Smooth muscle cell (in vitro differentiated cells): ENCODE results near the gene MAST4. TPM values are rescaled to one million over a fixed set of nuclear protein-coding genes. Genes with fewer than 3 reads are reported as not detected.

Experiments used
- DNase-seq: peaks from one replicate; lab custom pipeline; 2025; ENCODE audit not compliant: unreplicated experiment; lab: John Stamatoyannopoulos, UW
- H2AFZ ChIP-seq: fragments of 200-600 bp; sonication (generic); 2 replicates; pipeline ENCODE4 v1.6.0; 2016; ENCODE audit warnings: antibody characterized with exemption, low read depth, mild to moderate bottlenecking
- H3F3A ChIP-seq: fragments of 200-600 bp; sonication (generic); 2 replicates; pipeline ENCODE4 v1.6.0; 2017; ENCODE audit warnings: antibody characterized with exemption, low read depth
- H3K27ac ChIP-seq: fragments of 200-600 bp; sonication (generic); 2 replicates; pipeline ENCODE4 v1.5.1; 2016; ENCODE audit warnings: low read depth, mild to moderate bottlenecking
- H3K27me3 ChIP-seq: fragments of 200-600 bp; sonication (generic); 2 replicates; pipeline ENCODE4 v1.6.1; 2016; ENCODE audit warnings: low read depth, mild to moderate bottlenecking
- H3K36me3 ChIP-seq: fragments of 200-600 bp; sonication (generic); 2 replicates; pipeline ENCODE4 v1.5.1; 2016; ENCODE audit warnings: low read depth
- H3K4me1 ChIP-seq: fragments of 200-600 bp; sonication (generic); 2 replicates; pipeline ENCODE4 v1.5.1; 2016; ENCODE audit warnings: low read depth
- H3K4me2 ChIP-seq: fragments of 200-600 bp; sonication (generic); 2 replicates; pipeline ENCODE4 v1.6.0; 2016; ENCODE audit warnings: mild to moderate bottlenecking
- H3K4me3 ChIP-seq: fragments of 200-600 bp; sonication (generic); 2 replicates; pipeline ENCODE4 v1.5.1; 2016; ENCODE audit warnings: mild to moderate bottlenecking
- H3K79me2 ChIP-seq: fragments of 200-600 bp; sonication (generic); 2 replicates; pipeline ENCODE4 v1.6.0; 2016; ENCODE audit warnings: low read depth, mild to moderate bottlenecking
- H3K9ac ChIP-seq: fragments of 200-600 bp; sonication (generic); 2 replicates; pipeline ENCODE4 v1.6.0; 2016; ENCODE audit warnings: low read depth
- H3K9me3 ChIP-seq: fragments of 200-600 bp; sonication (generic); replicated peaks from 2 replicates; pipeline ENCODE4 v1.5.1; 2016; ENCODE audit warnings: low read depth
- H4K20me1 ChIP-seq: fragments of 200-600 bp; sonication (generic); 2 replicates; pipeline ENCODE4 v1.6.0; 2016; ENCODE audit warnings: low read depth
- WGBS: methylation state at CpG from one replicate; pipeline ENCODE4 v1.1.7; 2016; ENCODE audit warnings: low lambda C conversion rate; 5-methylcytosine and 5-hydroxymethylcytosine counted together
- polyA plus RNA-seq: library from polyadenylated mRNA; unstranded; fragments of >200 nt; fragmentation: Nextera tagmentation; extraction: Ambion mirVana; gene quantifications from 2 replicates; pipeline ENCODE4 v1.2.1, GENCODE V29; 2016
- total RNA-seq: library from RNA; depleted of rRNA; stranded (reverse); fragments of >200 nt; gene quantifications from 2 replicates; pipeline ENCODE4 v1.2.3, GENCODE V29; 2014
- TF ChIP-seq, protein P1 (sequence below): fragments of 200-600 bp; sonication (generic); IDR thresholded peaks from 2 replicates; pipeline ENCODE4 v1.5.1; 2017; ENCODE audit warnings: borderline replicate concordance, mild to moderate bottlenecking, antibody characterized with exemption; ENCODE audit not compliant: insufficient read depth, poor library complexity, severe bottlenecking

Gene MAST4
- total and polyA plus RNA-seq, 2 experiments from 2014 or later = 6.3 to 24.0 TPM

- DNase-seq = no peak
- TF ChIP-seq, protein P1, sequence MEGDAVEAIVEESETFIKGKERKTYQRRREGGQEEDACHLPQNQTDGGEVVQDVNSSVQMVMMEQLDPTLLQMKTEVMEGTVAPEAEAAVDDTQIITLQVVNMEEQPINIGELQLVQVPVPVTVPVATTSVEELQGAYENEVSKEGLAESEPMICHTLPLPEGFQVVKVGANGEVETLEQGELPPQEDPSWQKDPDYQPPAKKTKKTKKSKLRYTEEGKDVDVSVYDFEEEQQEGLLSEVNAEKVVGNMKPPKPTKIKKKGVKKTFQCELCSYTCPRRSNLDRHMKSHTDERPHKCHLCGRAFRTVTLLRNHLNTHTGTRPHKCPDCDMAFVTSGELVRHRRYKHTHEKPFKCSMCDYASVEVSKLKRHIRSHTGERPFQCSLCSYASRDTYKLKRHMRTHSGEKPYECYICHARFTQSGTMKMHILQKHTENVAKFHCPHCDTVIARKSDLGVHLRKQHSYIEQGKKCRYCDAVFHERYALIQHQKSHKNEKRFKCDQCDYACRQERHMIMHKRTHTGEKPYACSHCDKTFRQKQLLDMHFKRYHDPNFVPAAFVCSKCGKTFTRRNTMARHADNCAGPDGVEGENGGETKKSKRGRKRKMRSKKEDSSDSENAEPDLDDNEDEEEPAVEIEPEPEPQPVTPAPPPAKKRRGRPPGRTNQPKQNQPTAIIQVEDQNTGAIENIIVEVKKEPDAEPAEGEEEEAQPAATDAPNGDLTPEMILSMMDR = no peak
- Histone ChIP-seq H3K27me3 (no peaks in the 10 kb centered on the region), H3K9ac (peak overlapping the region; percentile 49), H3F3A (peaks cover 14% of the 10 kb centered on the region), H2AFZ (no peak overlapping the region), H4K20me1 (no peaks in the 10 kb centered on the region), H3K9me3 (no peaks in the 10 kb centered on the region), H3K27ac (peak overlapping the region; percentile 83), H3K4me3 (peak overlapping the region; percentile 40), H3K36me3 (no peaks in the 10 kb centered on the region), H3K4me1 (peaks cover 23% of the 10 kb centered on the region), H3K79me2 (no peaks in the 10 kb centered on the region), H3K4me2 (peak overlapping the region; percentile 81)
- 23% methylated on average over 2 of the region's 2 CpGs for WGBS
Measured at GRCh38 chr5:66959653-66960052, 363.5 kb downstream of the MAST4 start.

DNA sequence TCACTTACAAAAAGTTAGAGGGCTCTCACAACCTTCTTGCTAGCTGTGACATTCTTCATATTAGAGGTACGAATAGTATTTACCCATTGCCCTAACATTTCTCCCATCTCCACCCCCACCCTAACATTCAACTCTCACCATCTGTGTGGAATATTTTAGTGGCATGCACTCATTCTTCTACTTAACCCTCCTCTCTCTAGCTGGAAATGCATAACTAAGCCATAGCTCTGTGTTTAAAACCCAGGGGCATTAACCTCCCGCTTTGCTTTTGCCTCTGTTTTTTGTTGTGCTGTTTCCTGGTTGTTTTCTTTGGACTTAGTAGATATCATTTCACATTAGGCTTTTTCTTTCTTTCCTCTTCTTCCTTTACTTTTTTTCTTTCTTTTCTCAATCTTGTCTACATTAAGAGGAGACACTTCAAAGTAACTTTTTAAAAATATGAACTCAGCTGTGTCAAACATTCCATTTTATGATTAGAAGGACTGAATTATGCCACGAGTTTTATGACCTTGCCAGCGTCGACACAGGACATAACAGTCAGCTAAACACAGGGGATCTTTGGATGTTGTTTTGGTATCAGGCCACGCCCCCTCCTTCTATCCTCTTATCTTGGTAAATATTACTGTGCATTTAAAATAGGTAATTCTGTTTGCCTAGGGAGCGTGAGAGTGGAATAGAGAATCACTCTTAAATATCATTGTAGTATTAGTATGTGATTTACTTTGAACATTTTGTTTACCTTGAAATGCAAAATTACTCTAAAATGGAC lies 364.4 kb downstream of the MAST4 start:
- H3K4me2 ChIP-seq = peak overlapping the region; percentile 81
- H3K27ac ChIP-seq = peak overlapping the region; percentile 83
- peak overlapping the region; percentile 49 for H3K9ac ChIP-seq
- no peak for DNase-seq
- H3K9me3 ChIP-seq = no peaks in the 10 kb centered on the region
- H3K79me2 ChIP-seq = no peaks in the 10 kb centered on the region
- H2AFZ ChIP-seq = peak overlapping the region; percentile 80
- peaks cover 23% of the 10 kb centered on the region for H3K4me1 ChIP-seq
- no peaks in the 10 kb centered on the region for H3K36me3 ChIP-seq
- no peaks in the 10 kb centered on the region for H4K20me1 ChIP-seq
- 18% methylated on average over 7 of the region's 7 CpGs for WGBS
- peaks cover 14% of the 10 kb centered on the region for H3F3A ChIP-seq
- no peaks in the 10 kb centered on the region for H3K27me3 ChIP-seq
- TF ChIP-seq, protein P1 = no peak
- H3K4me3 ChIP-seq = peak overlapping the region; percentile 40

DNA sequence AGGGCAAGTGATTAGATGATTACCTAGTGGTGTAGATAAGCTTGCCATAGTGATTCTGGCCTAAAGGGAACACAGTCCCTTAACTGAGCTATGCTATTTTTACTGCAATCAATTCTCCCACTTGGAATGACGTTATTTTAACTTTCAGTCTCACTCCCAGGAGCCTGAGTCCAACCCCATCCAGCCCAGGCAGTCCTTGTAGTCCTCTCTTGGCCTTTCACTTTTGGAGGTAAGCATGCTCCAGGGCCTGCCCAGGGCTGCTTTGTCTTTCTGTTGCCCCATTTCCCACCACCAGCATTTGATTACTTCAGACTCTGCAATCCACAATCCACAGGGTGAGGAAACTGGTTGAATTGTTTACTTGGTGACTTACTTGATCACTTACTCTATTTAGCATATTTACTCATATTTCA lies 367.4 kb downstream of the MAST4 start:
- Histone ChIP-seq H3K4me2 (peak overlapping the region; percentile 21), H3K79me2 (no peaks in the 10 kb centered on the region), H3K4me1 (peaks cover 23% of the 10 kb centered on the region), H3K4me3 (no peak overlapping the region), H3K27ac (no peak overlapping the region), H3K9ac (no peak overlapping the region), H3K27me3 (no peaks in the 10 kb centered on the region), H3F3A (peaks cover 14% of the 10 kb centered on the region), H2AFZ (peak overlapping the region; percentile 38), H3K9me3 (no peaks in the 10 kb centered on the region), H4K20me1 (no peaks in the 10 kb centered on the region), H3K36me3 (no peaks in the 10 kb centered on the region)
- 21% methylated on average over 1 of the region's 1 CpG for WGBS
- TF ChIP-seq, protein P1 = no peak
- no peak for DNase-seq

GRCh38 chr5:66966439-66966838 lies 370.2 kb downstream of the MAST4 start:
- TF ChIP-seq, protein P1 = no peak
- no peak overlapping the region for H2AFZ ChIP-seq
- H3K9me3 ChIP-seq = no peaks in the 10 kb centered on the region
- H3K4me2 ChIP-seq = no peak overlapping the region
- no peak overlapping the region for H3K9ac ChIP-seq
- H3K4me3 ChIP-seq = no peak overlapping the region
- DNase-seq = no peak
- no peaks in the 10 kb centered on the region for H3K79me2 ChIP-seq
- no peaks in the 10 kb centered on the region for H4K20me1 ChIP-seq
- no peaks in the 10 kb centered on the region for H3K36me3 ChIP-seq
- H3K4me1 ChIP-seq = no peaks in the 10 kb centered on the region
- H3K27me3 ChIP-seq = no peaks in the 10 kb centered on the region
- H3K27ac ChIP-seq = no peak overlapping the region
- no peaks in the 10 kb centered on the region for H3F3A ChIP-seq
